22Rv1 (cell line): ENCODE results near the gene ZBTB7C.

Experiments
- H3K27ac ChIP-seq: fragments of 450-650 bp; 2 replicates; pipeline ENCODE4 v1.5.1; 2017
- ZFX ChIP-seq: fragments of 450-650 bp; IDR thresholded peaks from 2 replicates; pipeline ENCODE4 v1.6.1; 2017; ENCODE audit warnings: antibody characterized with exemption, borderline replicate concordance
- TF ChIP-seq, protein P1 (sequence below): fragments of 450-650 bp; IDR thresholded peaks from 2 replicates; pipeline ENCODE4 v1.5.1; 2017; ENCODE audit warnings: mild to moderate bottlenecking

Gene ZBTB7C

DNA sequence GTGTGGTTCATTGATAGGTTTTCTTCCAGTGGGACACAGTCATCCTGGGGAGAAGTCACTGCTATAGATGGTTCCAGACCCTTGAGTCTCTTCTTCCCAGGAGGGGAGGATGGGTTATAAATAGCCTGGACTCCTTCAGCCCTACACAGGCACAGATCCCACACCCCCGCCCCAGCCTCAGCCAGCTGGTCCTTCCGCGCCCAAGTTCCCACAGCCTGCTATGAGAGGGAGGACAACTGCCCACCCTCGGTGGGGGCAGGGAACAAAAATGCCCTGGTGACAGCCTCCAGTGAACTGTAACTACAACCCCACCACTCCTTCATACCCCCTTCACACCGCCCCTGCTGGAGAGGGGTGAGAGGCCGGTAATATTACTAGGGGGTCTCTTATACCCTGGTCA lies 3.2 kb downstream of the ZBTB7C start:
- TF ChIP-seq ZFX, result no peak
- TF ChIP-seq, protein P1, sequence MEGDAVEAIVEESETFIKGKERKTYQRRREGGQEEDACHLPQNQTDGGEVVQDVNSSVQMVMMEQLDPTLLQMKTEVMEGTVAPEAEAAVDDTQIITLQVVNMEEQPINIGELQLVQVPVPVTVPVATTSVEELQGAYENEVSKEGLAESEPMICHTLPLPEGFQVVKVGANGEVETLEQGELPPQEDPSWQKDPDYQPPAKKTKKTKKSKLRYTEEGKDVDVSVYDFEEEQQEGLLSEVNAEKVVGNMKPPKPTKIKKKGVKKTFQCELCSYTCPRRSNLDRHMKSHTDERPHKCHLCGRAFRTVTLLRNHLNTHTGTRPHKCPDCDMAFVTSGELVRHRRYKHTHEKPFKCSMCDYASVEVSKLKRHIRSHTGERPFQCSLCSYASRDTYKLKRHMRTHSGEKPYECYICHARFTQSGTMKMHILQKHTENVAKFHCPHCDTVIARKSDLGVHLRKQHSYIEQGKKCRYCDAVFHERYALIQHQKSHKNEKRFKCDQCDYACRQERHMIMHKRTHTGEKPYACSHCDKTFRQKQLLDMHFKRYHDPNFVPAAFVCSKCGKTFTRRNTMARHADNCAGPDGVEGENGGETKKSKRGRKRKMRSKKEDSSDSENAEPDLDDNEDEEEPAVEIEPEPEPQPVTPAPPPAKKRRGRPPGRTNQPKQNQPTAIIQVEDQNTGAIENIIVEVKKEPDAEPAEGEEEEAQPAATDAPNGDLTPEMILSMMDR, result no peak
- no peak overlapping the region for H3K27ac ChIP-seq

DNA sequence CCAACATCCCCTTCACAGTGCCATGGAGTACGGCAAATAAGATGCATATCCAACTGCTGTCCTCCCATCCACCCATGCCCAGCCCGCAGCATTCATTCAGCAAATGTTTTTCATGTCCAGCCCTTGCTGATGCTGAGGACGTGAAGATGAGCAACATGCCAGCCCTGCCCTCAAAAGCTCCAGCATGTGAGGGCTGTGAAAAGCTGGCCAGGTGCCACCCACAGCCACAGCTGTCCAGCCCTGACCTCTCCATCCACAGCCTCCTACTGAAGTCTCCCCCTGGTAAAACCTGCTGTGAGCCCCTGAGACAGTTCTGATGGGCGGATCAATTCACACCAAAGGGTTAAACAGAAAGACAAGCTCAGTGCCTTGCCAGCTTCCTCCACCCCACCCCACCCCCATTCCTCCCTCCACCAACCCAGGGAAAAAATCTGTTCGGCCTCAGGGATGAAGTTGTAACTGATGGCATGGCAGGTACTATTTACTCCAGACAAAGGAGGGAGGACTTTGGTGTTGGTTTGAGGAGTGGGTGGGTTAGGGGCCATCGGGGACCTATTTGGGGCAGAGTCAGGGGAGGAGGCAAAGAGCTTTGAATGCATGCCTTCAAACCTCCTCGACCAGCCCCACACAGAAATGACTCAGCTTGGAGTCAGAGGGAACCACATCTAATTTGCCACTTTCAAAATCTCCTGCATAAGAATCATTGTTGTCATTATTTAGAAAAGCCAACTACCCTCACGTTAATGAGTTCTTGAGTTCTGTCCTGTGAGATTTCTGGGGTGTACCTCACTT lies 4.3 kb downstream of the ZBTB7C start:
- no peak overlapping the region for H3K27ac ChIP-seq
- TF ChIP-seq ZFX, result no peak
- TF ChIP-seq, protein P1, result no peak

DNA sequence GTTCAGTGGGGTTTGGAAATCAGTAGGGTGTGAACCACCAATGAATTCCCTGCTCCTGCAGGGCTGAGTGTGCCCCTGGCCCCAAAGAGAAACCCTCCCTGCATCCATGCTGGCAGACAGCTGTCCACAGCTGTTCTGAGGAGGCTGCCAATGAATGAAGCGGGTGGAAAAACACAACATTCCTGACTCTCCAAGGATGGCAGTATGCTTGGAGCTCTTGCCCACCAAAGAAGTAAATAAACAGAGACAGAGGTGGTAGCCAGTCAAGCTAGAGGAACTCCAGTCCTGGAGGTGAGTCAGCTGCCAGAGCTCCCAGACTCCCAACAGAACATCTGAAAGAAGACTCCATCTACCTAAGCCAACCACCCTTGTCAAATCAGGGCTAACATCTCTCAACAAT lies 6.2 kb downstream of the ZBTB7C start:
- TF ChIP-seq, protein P1, result no peak
- no peak for TF ChIP-seq ZFX

DNA sequence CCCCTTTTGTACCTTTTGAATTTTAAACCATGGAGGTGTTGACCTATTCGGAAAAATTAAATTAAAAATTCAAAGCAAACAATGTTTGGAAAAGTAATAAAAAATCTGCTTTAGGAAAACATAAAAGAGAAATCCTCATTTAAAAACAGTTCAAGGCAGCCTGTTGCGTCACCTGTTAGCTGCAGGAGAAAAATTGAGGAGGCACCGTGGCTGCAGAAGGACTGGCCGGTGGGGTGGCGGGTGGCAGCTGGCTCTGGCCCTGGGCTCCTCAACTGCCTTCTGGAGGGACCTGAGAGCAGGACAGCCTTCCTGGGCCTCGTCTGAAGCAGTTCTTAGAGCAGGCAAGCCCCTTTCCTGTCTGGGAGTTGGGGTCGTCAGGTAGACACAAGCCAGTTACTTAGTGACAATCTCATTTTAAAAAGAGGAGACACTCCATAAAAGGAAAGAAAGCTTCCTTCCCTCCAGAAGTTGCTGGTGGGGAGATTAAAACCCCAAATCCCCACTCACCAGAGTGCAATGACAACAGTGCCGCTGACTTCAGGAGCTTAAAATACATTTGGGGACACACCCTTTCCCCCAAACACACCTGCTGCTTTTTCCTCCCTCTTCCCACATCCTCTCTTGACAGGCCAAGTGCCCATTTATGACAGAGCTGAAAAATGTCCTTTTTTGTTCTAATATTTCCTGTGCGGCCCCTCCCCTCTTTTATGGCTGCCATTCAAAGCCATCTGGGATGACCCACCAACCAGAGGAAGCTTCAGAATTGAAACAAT lies 9.7 kb downstream of the ZBTB7C start:
- H3K27ac ChIP-seq, result no peak overlapping the region
- TF ChIP-seq ZFX, result no peak
- TF ChIP-seq, protein P1, result no peak

More for the DNA sequence above, 6.2 kb downstream of the ZBTB7C start:
- H3K27ac ChIP-seq, result no peak overlapping the region

DNA sequence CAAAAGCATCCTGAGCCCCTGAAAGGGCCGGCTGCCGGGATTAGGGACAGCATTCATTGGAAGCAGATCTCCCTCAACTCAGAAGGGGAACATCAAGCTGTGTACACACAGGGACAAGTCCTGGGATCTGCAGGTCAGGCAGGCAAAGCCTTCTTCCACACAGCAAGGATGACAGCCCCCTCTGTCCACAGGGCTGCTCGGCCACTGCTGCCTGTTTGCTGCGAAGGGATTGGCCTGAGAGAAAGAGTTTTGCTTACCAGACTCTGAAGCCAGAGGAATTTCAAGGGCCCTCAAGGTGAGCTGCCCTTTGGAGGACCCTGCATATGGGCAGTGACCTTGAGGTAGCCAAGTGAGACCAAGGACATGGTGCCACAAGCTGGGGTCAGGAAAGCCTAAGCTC lies 11.1 kb downstream of the ZBTB7C start:
- no peak overlapping the region for H3K27ac ChIP-seq
- TF ChIP-seq, protein P1, result no peak
- no peak for TF ChIP-seq ZFX

DNA sequence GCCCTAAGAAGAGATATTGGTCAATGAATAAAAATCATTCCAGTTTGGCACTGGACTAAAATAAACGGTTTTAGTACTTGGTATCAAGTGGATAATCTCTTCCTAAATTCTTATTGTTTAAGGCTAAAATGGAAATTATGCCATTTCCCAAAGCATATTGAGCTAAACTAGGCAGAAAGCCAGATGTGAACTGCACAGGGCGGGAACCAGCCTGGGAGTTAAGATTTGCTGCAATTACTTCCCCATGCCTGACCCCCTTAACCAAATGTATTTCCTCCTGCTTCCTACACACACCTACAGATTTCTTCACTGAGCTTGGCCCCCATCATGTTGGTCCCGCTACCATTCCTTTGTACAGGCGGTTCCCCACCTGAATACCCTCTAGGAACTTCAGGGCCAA lies 12.2 kb downstream of the ZBTB7C start:
- TF ChIP-seq, protein P1, result no peak
- TF ChIP-seq ZFX, result no peak
- H3K27ac ChIP-seq, result no peak overlapping the region

DNA sequence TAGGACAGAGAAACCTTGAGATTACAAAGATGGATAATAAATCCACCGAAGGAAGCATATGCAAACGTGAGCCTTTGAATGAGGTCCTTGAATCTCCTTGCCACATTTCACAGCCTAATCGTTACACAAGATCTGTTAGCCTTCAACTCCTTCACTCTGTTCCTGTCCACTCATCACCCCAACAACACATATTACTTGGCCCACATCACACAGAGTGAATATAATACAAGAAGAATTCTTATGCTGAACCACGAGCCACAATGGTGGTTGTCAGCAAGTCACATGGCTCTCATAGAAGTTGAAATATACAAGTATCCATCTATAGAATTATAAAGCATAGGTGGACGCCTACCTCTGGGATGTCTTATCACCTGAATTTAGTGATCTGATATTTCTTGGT lies 12.6 kb downstream of the ZBTB7C start:
- TF ChIP-seq, protein P1, result no peak
- no peak for TF ChIP-seq ZFX
- no peak overlapping the region for H3K27ac ChIP-seq
